GM12865 (cell line): Measurements from ENCODE around the gene MSL1.

Experiments used
- DNase-seq: peaks from one replicate; pipeline ENCODE4 v3.0.0; 2010; ENCODE audit warnings: low read depth
- H3K4me3 ChIP-seq: 2 replicates; pipeline ENCODE4 v1.5.1; 2011; ENCODE audit warnings: mild to moderate bottlenecking, low read depth, low read length, control low read depth
- CTCF ChIP-seq: IDR thresholded peaks from 2 replicates; pipeline ENCODE4 v1.5.1; 2011; ENCODE audit warnings: low read length, control low read depth, low read depth, inconsistent platforms; ENCODE audit not compliant: insufficient read depth; ENCODE audit errors: missing control alignments

The MSL1 gene

DNA sequence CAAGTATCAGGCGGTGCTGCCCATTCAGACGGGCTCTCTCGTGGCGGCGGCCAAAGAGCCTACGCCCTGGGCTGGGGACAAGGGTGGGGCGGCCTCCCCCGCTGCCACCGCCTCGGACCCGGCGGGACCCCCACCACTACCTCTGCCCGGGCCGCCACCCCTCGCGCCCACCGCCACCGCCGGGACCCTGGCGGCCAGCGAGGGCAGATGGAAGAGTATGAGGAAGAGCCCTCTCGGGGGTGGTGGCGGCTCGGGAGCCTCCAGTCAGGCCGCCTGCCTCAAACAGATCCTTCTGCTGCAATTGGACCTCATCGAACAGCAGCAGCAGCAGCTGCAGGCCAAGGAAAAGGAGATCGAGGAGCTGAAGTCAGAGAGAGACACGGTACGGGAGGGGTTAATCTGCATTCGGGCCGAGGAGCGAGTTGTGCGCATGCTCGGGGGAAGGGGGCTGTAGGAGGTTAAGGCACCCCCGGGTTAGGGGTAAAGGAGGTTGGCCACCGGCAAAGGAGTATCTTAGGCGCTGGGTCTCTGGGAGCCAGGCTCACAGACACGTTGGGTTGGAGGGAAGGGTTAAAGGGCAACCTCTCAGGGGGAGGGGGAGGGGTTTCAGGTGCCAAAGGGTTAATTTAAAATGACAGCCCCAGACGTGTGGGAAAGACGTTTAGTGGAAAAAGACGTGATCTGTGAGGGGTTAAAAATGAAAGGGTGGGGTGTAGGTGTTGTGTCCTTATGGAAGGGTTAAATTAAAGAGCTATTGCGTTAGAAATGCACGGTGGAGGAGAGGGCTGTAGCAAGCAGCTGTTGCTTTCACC lies 1.4 kb downstream of the MSL1 start:
- no peak for TF ChIP-seq CTCF
- DNase-seq = peak; percentile 64
- peak overlapping the region; percentile 69 for H3K4me3 ChIP-seq

GRCh38 chr17:40123811-40124114 lies 2.0 kb downstream of the MSL1 start:
- no peak for TF ChIP-seq CTCF
- no peak for DNase-seq
- H3K4me3 ChIP-seq = peak overlapping the region; percentile 69

DNA sequence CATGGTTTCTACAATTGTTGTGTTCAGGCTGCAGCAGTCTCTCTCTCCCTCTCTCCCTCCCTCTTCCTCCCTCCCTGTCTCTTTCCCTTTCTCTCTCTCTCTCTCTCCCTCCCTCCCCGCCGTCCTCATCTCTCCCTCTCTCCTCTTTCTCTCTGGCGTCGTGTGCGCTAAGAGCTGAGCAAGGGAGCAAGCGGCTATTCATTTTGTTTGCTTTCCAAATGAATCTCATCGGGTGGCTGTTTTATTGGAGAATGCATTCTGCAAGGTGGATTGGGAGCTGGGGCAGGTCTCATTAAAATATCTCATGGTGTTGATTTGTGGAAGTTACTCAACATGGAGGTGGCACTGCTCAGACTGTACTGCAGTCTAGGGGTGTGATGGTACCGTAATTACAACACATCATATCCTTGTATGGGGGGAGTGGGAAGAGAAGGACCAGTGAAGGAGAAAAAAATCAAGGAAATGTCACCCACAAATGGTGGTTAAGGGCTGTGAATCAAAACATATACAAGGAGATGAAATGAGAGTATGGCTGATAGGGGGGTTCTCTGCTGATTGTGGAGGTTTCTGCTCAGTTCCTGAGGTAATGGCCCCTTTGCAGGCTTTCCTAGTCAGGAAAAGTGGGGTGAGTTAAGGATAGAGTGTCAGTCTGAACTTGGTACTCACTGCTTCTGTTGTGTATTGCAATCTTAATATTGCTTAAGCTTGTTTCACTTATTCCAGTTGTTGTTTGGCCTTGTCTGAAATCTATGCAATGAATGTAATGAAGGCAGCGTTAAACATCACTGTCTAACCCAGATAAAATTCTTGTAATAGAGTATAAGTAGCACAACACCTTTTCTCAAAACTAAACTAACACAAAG lies 2.7 kb downstream of the MSL1 start:
- no peak for TF ChIP-seq CTCF
- DNase-seq = no peak
- peak overlapping the region; percentile 69 for H3K4me3 ChIP-seq

- H3K4me3 ChIP-seq = no peak overlapping the region
- DNase-seq = no peak
- TF ChIP-seq CTCF = no peak
Measured at GRCh38 chr17:40129498-40129897, 7.7 kb downstream of the MSL1 start.

- no peak for TF ChIP-seq CTCF
- no peak for DNase-seq
Measured at GRCh38 chr17:40130352-40131042, 8.7 kb downstream of the MSL1 start.

GRCh38 chr17:40134184-40134583 lies 12.4 kb downstream of the MSL1 start:
- DNase-seq = no peak
- no peak for TF ChIP-seq CTCF
- H3K4me3 ChIP-seq = no peak overlapping the region

More at GRCh38 chr17:40130352-40131042, 8.7 kb downstream of the MSL1 start:
- no peak overlapping the region for H3K4me3 ChIP-seq
